ENCODE results near the gene BEST1.

BEST1 gene

GRCh38 chr11:61923166-61924063, 26.7 kb upstream of the BEST1 start:
- no peak for TF ChIP-seq SUZ12 (IDR thresholded peaks at IDR 0.05; ENCODE audit: extremely low read depth, insufficient read depth, insufficient read length)
- no peak for TF ChIP-seq YY1 (IDR thresholded peaks at IDR 0.05; ENCODE audit: insufficient read depth, insufficient read length)
- no peak for TF ChIP-seq ZNF274 (IDR thresholded peaks at IDR 0.05; ENCODE audit: low read depth, low read length)
- H3K9me3 ChIP-seq (ENCODE audit: insufficient read depth, low read length) = no peaks in the 10 kb centered on the region
- no peaks in the 10 kb centered on the region for H3K36me3 ChIP-seq (ENCODE audit: insufficient read depth, insufficient read length, low read length)
- DNase-seq (ENCODE audit: low read depth, low spot score) = peak; percentile 25
- H3K27me3 ChIP-seq (ENCODE audit: insufficient read depth, insufficient read length) = peaks cover 13% of the 10 kb centered on the region
- no peak overlapping the region for H3K4me3 ChIP-seq (ENCODE audit: insufficient read length, low read depth)
- H3K9ac ChIP-seq (ENCODE audit: insufficient read length, low read depth) = peak overlapping the region; percentile 66
- peaks cover 23% of the 10 kb centered on the region for H3K4me1 ChIP-seq (ENCODE audit: insufficient read depth, insufficient read length)

- DNase-seq (ENCODE audit: low read depth, low spot score) = no peak
- Histone ChIP-seq H3K4me3 (ENCODE audit: insufficient read length, low read depth) (no peak overlapping the region), H3K9me3 (ENCODE audit: insufficient read depth, low read length) (no peaks in the 10 kb centered on the region), H3K9ac (ENCODE audit: insufficient read length, low read depth) (peak overlapping the region; percentile 58), H3K36me3 (ENCODE audit: insufficient read depth, insufficient read length, low read length) (no peaks in the 10 kb centered on the region), H3K4me1 (ENCODE audit: insufficient read depth, insufficient read length) (peaks cover 20% of the 10 kb centered on the region), H3K27me3 (ENCODE audit: insufficient read depth, insufficient read length) (peaks cover 7% of the 10 kb centered on the region)
- TF ChIP-seq SUZ12 (IDR thresholded peaks at IDR 0.05; ENCODE audit: extremely low read depth, insufficient read depth, insufficient read length) = no peak
These were observed 26.1 kb upstream of the BEST1 start for GRCh38 chr11:61924064-61924455.

- DNase-seq (ENCODE audit: low read depth, low spot score) = no peak
- Histone ChIP-seq H3K9me3 (ENCODE audit: insufficient read depth, low read length) (no peaks in the 10 kb centered on the region), H3K4me1 (ENCODE audit: insufficient read depth, insufficient read length) (peaks cover 18% of the 10 kb centered on the region), H3K36me3 (ENCODE audit: insufficient read depth, insufficient read length, low read length) (no peaks in the 10 kb centered on the region), H3K9ac (ENCODE audit: insufficient read length, low read depth) (no peak overlapping the region), H3K4me3 (ENCODE audit: insufficient read length, low read depth) (no peak overlapping the region), H3K27me3 (ENCODE audit: insufficient read depth, insufficient read length) (no peaks in the 10 kb centered on the region)
- TF ChIP-seq YY1 (IDR thresholded peaks at IDR 0.05; ENCODE audit: insufficient read depth, insufficient read length) (no peak), ZNF274 (IDR thresholded peaks at IDR 0.05; ENCODE audit: low read depth, low read length) (no peak), SUZ12 (IDR thresholded peaks at IDR 0.05; ENCODE audit: extremely low read depth, insufficient read depth, insufficient read length) (no peak)
These were observed 24.4 kb upstream of the BEST1 start for GRCh38 chr11:61925736-61926135.

- no peak for DNase-seq (ENCODE audit: low read depth, low spot score)
- no peak overlapping the region for H3K4me3 ChIP-seq (ENCODE audit: insufficient read length, low read depth)
- H3K9ac ChIP-seq (ENCODE audit: insufficient read length, low read depth) = no peak overlapping the region
- H3K27me3 ChIP-seq (ENCODE audit: insufficient read depth, insufficient read length) = no peaks in the 10 kb centered on the region
- TF ChIP-seq ZNF274 (IDR thresholded peaks at IDR 0.05; ENCODE audit: low read depth, low read length) (no peak), SUZ12 (IDR thresholded peaks at IDR 0.05; ENCODE audit: extremely low read depth, insufficient read depth, insufficient read length) (no peak), YY1 (IDR thresholded peaks at IDR 0.05; ENCODE audit: insufficient read depth, insufficient read length) (no peak)
- H3K9me3 ChIP-seq (ENCODE audit: insufficient read depth, low read length) = no peaks in the 10 kb centered on the region
- H3K36me3 ChIP-seq (ENCODE audit: insufficient read depth, insufficient read length, low read length) = no peaks in the 10 kb centered on the region
- H3K4me1 ChIP-seq (ENCODE audit: insufficient read depth, insufficient read length) = peaks cover 17% of the 10 kb centered on the region
These were observed 23.9 kb upstream of the BEST1 start for GRCh38 chr11:61926235-61926634.

GRCh38 chr11:61927501-61927900, 22.6 kb upstream of the BEST1 start:
- H3K27me3 ChIP-seq (ENCODE audit: insufficient read depth, insufficient read length) = no peaks in the 10 kb centered on the region
- H3K9ac ChIP-seq (ENCODE audit: insufficient read length, low read depth) = no peak overlapping the region
- TF ChIP-seq SUZ12 (IDR thresholded peaks at IDR 0.05; ENCODE audit: extremely low read depth, insufficient read depth, insufficient read length) = no peak
- no peak for TF ChIP-seq YY1 (IDR thresholded peaks at IDR 0.05; ENCODE audit: insufficient read depth, insufficient read length)
- TF ChIP-seq ZNF274 (IDR thresholded peaks at IDR 0.05; ENCODE audit: low read depth, low read length) = no peak
- no peaks in the 10 kb centered on the region for H3K9me3 ChIP-seq (ENCODE audit: insufficient read depth, low read length)
- no peak overlapping the region for H3K4me3 ChIP-seq (ENCODE audit: insufficient read length, low read depth)
- DNase-seq (ENCODE audit: low read depth, low spot score) = no peak
- H3K36me3 ChIP-seq (ENCODE audit: insufficient read depth, insufficient read length, low read length) = no peaks in the 10 kb centered on the region
- peaks cover 14% of the 10 kb centered on the region for H3K4me1 ChIP-seq (ENCODE audit: insufficient read depth, insufficient read length)

- TF ChIP-seq YY1 (IDR thresholded peaks at IDR 0.05; ENCODE audit: insufficient read depth, insufficient read length) = no peak
- TF ChIP-seq SUZ12 (IDR thresholded peaks at IDR 0.05; ENCODE audit: extremely low read depth, insufficient read depth, insufficient read length) = no peak
- no peak for TF ChIP-seq ZNF274 (IDR thresholded peaks at IDR 0.05; ENCODE audit: low read depth, low read length)
- Histone ChIP-seq H3K36me3 (ENCODE audit: insufficient read depth, insufficient read length, low read length) (no peaks in the 10 kb centered on the region), H3K4me1 (ENCODE audit: insufficient read depth, insufficient read length) (peaks cover 7% of the 10 kb centered on the region), H3K27me3 (ENCODE audit: insufficient read depth, insufficient read length) (no peaks in the 10 kb centered on the region), H3K9me3 (ENCODE audit: insufficient read depth, low read length) (peaks cover 7% of the 10 kb centered on the region; the same call in 1 of the 2 replicates), H3K9ac (ENCODE audit: insufficient read length, low read depth) (no peak overlapping the region), H3K4me3 (ENCODE audit: insufficient read length, low read depth) (no peak overlapping the region)
- DNase-seq (ENCODE audit: low read depth, low spot score) = no peak
These were observed 21.5 kb upstream of the BEST1 start for GRCh38 chr11:61928606-61929005.

- Histone ChIP-seq H3K4me3 (ENCODE audit: insufficient read length, low read depth) (no peak overlapping the region), H3K9me3 (ENCODE audit: insufficient read depth, low read length) (peaks cover 7% of the 10 kb centered on the region; the same call in 1 of the 2 replicates), H3K4me1 (ENCODE audit: insufficient read depth, insufficient read length) (no peaks in the 10 kb centered on the region), H3K36me3 (ENCODE audit: insufficient read depth, insufficient read length, low read length) (no peaks in the 10 kb centered on the region), H3K27me3 (ENCODE audit: insufficient read depth, insufficient read length) (no peaks in the 10 kb centered on the region), H3K9ac (ENCODE audit: insufficient read length, low read depth) (no peak overlapping the region)
- no peak for DNase-seq (ENCODE audit: low read depth, low spot score)
- TF ChIP-seq SUZ12 (IDR thresholded peaks at IDR 0.05; ENCODE audit: extremely low read depth, insufficient read depth, insufficient read length) = no peak
- TF ChIP-seq ZNF274 (IDR thresholded peaks at IDR 0.05; ENCODE audit: low read depth, low read length) = no peak
These were observed 19.2 kb upstream of the BEST1 start for GRCh38 chr11:61930933-61931332.

Measured in NT2/D1 (cell line).